HL-60 (cell line): ENCODE results near the gene CBX1.

Source experiments
- CTCF ChIP-seq: IDR thresholded peaks from one replicate; pipeline ENCODE4 v1.5.1; 2011; ENCODE audit warnings: low read length, control low read depth, inconsistent platforms; ENCODE audit not compliant: insufficient read depth
- GABPA ChIP-seq: IDR thresholded peaks from 2 replicates; pipeline ENCODE4 v1.6.1; 2012; ENCODE audit warnings: low read depth
- POLR2AphosphoS5 ChIP-seq: IDR thresholded peaks from 2 replicates; pipeline ENCODE4 v1.6.1; 2012; ENCODE audit warnings: low read depth
- REST ChIP-seq: IDR thresholded peaks from 2 replicates; pipeline ENCODE4 v1.6.1; 2012; ENCODE audit warnings: low read depth; ENCODE audit not compliant: insufficient replicate concordance
- SPI1 ChIP-seq: IDR thresholded peaks from 2 replicates; pipeline ENCODE4 v1.6.1; 2012; ENCODE audit warnings: low read depth, mild to moderate bottlenecking, borderline replicate concordance

GRCh38 chr17:48129981-48130380 is 28.7 kb upstream of the CBX1 start:
- TF ChIP-seq CTCF, result no peak
- no peak for TF ChIP-seq SPI1
- TF ChIP-seq POLR2AphosphoS5, result no peak
- TF ChIP-seq REST, result no peak
- TF ChIP-seq GABPA, result no peak
